Measurements from ENCODE around the gene CACNA1D. TPM values are rescaled to one million over a fixed set of nuclear protein-coding genes. Genes with fewer than 3 reads are reported as not detected.
"Not testable (repeated sequence)": the region's sequence is repeated elsewhere in the genome, so short reads cannot be mapped to it uniquely, and the experiment has no call there.

CACNA1D gene
- total RNA-seq, 3 donors from 2014 or later: 0.96 to 50.3 (median 32.1) TPM

- DNase-seq (ENCODE audit: low spot score in 2 of 2): no peak
These were observed 76.3 kb downstream of the CACNA1D start for GRCh38 chr3:53570709-53571108.

GRCh38 chr3:53571264-53571663, 76.9 kb downstream of the CACNA1D start:
- Histone ChIP-seq H3K27me3 (no peaks in the 10 kb centered on the region), H3K9me3 (no peaks in the 10 kb centered on the region), H3K4me1 (no peaks in the 10 kb centered on the region), H3K27ac (no peak overlapping the region), H3K36me3 (no peaks in the 10 kb centered on the region), H3K4me3 (no peak overlapping the region)
- TF ChIP-seq POLR2AphosphoS5 (IDR thresholded peaks at IDR 0.05): no peak
- no peak for TF ChIP-seq CTCF (IDR thresholded peaks at IDR 0.05)
- TF ChIP-seq POLR2A (IDR thresholded peaks at IDR 0.05): no peak
- intact Hi-C loops (cut with DNase I; ENCODE audit: low total_unique reads): no loop called here
- DNase-seq (ENCODE audit: low spot score in 2 of 2): no peak

More at GRCh38 chr3:53570709-53571108, 76.3 kb downstream of the CACNA1D start:
- TF ChIP-seq POLR2AphosphoS5 (IDR thresholded peaks at IDR 0.05) (no peak), POLR2A (IDR thresholded peaks at IDR 0.05) (no peak), CTCF (IDR thresholded peaks at IDR 0.05) (no peak)
- no peaks in the 10 kb centered on the region for H3K4me1 ChIP-seq
- H3K4me3 ChIP-seq: no peak overlapping the region
- H3K27me3 ChIP-seq: no peaks in the 10 kb centered on the region
- no peak overlapping the region for H3K27ac ChIP-seq
- H3K9me3 ChIP-seq: no peaks in the 10 kb centered on the region
- no peaks in the 10 kb centered on the region for H3K36me3 ChIP-seq
- intact Hi-C loops (cut with DNase I; ENCODE audit: low total_unique reads): no loop called here

GRCh38 chr3:53572184-53572583, 77.8 kb downstream of the CACNA1D start:
- H3K27ac ChIP-seq; DNase-seq (ENCODE audit: low spot score in 2 of 2); H3K27me3 ChIP-seq; H3K4me1 ChIP-seq; intact Hi-C loops (cut with DNase I; ENCODE audit: low total_unique reads); H3K4me3 ChIP-seq; H3K9me3 ChIP-seq; H3K36me3 ChIP-seq: not testable (repeated sequence)

GRCh38 chr3:53577506-53577905, 83.1 kb downstream of the CACNA1D start:
- H3K27ac ChIP-seq: no peak overlapping the region
- no peaks in the 10 kb centered on the region for H3K9me3 ChIP-seq
- no peaks in the 10 kb centered on the region for H3K4me1 ChIP-seq
- no peaks in the 10 kb centered on the region for H3K27me3 ChIP-seq
- DNase-seq (ENCODE audit: low spot score in 2 of 2): no peak
- H3K36me3 ChIP-seq: no peaks in the 10 kb centered on the region
- TF ChIP-seq CTCF (IDR thresholded peaks at IDR 0.05) (no peak), POLR2AphosphoS5 (IDR thresholded peaks at IDR 0.05) (no peak), POLR2A (IDR thresholded peaks at IDR 0.05) (no peak)
- intact Hi-C loops (cut with DNase I; ENCODE audit: low total_unique reads): no loop called here
- no peak overlapping the region for H3K4me3 ChIP-seq

GRCh38 chr3:53579636-53580035, 85.2 kb downstream of the CACNA1D start:
- no peak overlapping the region for H3K27ac ChIP-seq
- H3K27me3 ChIP-seq: no peaks in the 10 kb centered on the region
- intact Hi-C loops (cut with DNase I; ENCODE audit: low total_unique reads): no loop called here
- no peak for TF ChIP-seq POLR2AphosphoS5 (IDR thresholded peaks at IDR 0.05)
- TF ChIP-seq POLR2A (IDR thresholded peaks at IDR 0.05): no peak
- no peak for TF ChIP-seq CTCF (IDR thresholded peaks at IDR 0.05)
- H3K4me3 ChIP-seq: no peak overlapping the region
- H3K9me3 ChIP-seq: no peaks in the 10 kb centered on the region
- no peak for DNase-seq (ENCODE audit: low spot score in 2 of 2)
- no peaks in the 10 kb centered on the region for H3K4me1 ChIP-seq
- H3K36me3 ChIP-seq: no peaks in the 10 kb centered on the region

GRCh38 chr3:53581671-53582070, 87.3 kb downstream of the CACNA1D start:
- intact Hi-C loops (cut with DNase I; ENCODE audit: low total_unique reads): no loop called here
- TF ChIP-seq POLR2AphosphoS5 (IDR thresholded peaks at IDR 0.05): no peak
- TF ChIP-seq POLR2A (IDR thresholded peaks at IDR 0.05): no peak
- TF ChIP-seq CTCF (IDR thresholded peaks at IDR 0.05): no peak
- Histone ChIP-seq H3K4me3 (no peak overlapping the region), H3K27ac (no peak overlapping the region), H3K27me3 (no peaks in the 10 kb centered on the region), H3K9me3 (no peaks in the 10 kb centered on the region), H3K36me3 (no peaks in the 10 kb centered on the region), H3K4me1 (no peaks in the 10 kb centered on the region)
- no peak for DNase-seq (ENCODE audit: low spot score in 2 of 2)
